Measurements from ENCODE around the gene HS3ST2.

DNA sequence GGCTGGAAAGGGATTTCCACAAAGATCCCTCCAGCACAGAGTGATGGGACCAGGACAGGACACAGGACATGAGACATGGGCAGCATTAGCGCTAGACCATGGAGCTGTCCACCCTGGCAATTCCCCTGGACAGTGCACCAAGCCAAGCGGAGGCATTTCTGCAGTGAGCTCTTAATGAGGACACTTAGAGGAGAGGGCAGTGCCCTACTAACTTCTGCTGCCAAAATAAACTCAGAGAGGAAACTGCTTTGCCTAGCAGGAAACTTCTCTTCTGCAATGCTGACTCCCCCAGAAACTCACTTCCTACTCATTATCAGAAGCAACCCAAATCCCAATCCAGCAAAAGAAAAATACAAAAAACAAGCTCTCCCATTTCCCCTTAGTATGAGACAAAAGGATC is 119.2 kb downstream of the HS3ST2 start:
- no peak for TF ChIP-seq EP300 (IDR thresholded peaks at IDR 0.05; ENCODE audit: borderline replicate concordance in 1 of 2, low read depth in 2 of 2, low read length in 2 of 2)
- TF ChIP-seq, protein P1, sequence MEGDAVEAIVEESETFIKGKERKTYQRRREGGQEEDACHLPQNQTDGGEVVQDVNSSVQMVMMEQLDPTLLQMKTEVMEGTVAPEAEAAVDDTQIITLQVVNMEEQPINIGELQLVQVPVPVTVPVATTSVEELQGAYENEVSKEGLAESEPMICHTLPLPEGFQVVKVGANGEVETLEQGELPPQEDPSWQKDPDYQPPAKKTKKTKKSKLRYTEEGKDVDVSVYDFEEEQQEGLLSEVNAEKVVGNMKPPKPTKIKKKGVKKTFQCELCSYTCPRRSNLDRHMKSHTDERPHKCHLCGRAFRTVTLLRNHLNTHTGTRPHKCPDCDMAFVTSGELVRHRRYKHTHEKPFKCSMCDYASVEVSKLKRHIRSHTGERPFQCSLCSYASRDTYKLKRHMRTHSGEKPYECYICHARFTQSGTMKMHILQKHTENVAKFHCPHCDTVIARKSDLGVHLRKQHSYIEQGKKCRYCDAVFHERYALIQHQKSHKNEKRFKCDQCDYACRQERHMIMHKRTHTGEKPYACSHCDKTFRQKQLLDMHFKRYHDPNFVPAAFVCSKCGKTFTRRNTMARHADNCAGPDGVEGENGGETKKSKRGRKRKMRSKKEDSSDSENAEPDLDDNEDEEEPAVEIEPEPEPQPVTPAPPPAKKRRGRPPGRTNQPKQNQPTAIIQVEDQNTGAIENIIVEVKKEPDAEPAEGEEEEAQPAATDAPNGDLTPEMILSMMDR (IDR thresholded peaks at IDR 0.05; ENCODE audit: control extremely low read depth in 1 of 3, insufficient read depth in 1 of 3, low read depth in 1 of 3, low read length in 3 of 3): no peak
- TF ChIP-seq SP4 (IDR thresholded peaks at IDR 0.05; ENCODE audit: low read length): no peak
